Ammon's horn (tissue), 1 donor: ENCODE measurements around the gene NSUN7.
A peak's percentile ranks its signal among the peaks of the same experiment; 100 is the strongest.
"Not testable (repeated sequence)": the region's sequence is repeated elsewhere in the genome, so short reads cannot be mapped to it uniquely, and the experiment has no call there.

Experiments
- DNase-seq: peaks from one replicate; pipeline ENCODE4 v3.0.0-alpha.2; 2016; ENCODE audit warnings: low spot score

The NSUN7 gene

GRCh38 chr4:40737879-40738278, 11.9 kb upstream of the NSUN7 start:
- no peak for DNase-seq

GRCh38 chr4:40739347-40739746, 10.4 kb upstream of the NSUN7 start:
- DNase-seq = no peak

DNA sequence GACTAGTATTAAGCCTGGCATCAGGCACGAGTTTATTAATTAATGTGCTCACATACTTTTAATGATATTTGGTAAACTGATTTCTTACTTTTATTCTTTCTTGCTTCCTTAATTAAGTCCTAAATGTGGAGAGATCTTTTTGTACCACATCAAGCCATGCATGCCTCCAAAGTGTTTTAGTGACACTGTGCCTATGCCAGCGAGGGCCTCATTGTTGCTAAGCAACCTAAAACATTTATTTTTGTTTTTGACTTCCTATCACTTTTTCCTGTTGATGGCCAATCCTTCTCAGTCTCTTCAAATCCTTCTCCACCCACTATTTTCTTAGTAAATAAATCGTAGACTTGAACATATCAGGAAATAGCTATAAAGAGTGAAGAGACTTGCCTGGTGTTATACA, 5.5 kb upstream of the NSUN7 start:
- no peak for DNase-seq

DNA sequence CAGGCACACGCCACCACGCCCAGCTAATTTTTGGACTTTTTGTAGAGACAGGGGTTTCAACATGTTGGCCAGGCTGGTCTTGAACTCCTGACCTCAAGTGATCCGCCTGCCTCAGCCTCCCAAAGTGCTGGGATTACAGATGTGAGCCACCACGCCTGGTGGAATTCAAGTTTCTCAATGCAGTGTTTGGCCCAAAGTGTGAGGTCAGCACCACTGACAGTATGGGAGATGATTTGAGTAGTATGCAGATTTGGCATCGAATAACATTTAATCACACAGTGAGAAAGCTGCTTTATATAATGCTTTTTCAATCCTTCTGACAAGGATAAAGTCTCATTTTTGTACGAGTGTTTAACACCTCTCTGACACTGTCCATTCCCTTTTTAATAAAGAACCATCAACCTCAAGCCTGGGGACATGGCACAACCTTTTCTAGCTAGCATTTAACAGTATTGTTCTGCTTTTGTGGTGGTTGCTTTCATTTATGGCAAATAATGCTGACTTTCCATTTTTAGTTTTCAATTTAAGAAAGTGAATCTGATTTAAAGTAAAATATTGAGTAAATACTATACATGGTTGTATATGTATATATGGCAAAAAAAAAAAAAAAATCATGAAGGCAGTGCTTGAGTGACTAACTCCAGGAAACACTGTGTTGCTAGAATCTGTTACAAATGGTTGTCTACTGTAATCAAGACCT, 4.3 kb upstream of the NSUN7 start:
- DNase-seq = no peak

GRCh38 chr4:40747207-40747835, 2.4 kb upstream of the NSUN7 start:
- no peak for DNase-seq

DNA sequence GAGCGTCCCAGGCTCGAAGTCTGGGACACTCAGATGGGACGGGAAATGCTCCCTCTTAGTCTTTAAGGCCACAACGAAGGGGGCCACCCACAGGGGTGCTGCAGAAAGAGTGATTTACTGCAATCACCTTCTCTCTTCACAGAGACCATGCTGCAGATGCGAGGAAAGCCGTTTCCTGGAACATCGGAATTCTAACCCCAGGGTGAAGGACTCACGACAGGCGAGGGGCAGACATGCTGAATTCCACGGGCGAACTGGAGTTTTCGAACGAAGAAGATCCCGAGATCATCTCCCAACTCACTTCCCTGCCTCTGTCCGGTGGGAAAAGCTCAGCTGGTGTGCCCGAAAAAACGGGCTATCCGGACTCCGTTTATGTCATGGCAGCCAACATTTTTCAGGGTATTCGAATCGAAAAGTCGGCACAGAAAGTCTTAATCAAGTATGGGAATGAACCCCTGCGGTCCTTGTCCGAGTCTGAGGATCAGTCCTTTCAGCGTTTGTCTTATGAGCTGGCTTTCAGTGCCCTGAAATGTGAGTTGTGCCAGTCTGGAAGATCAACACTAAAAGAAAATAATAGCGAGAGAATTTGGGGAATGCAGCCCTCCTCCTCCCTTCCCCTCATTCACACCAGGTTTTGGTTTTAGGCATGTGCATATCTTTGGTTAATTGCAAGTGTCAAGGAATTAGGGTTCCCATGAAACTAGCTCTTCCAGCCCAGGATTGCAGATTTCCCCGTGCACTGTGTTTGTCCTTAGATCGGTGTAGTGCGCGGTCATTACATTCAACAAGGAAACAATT, 905 bp downstream of the NSUN7 start:
- DNase-seq = no peak

- no peak for DNase-seq
These were observed 5.9 kb downstream of the NSUN7 start for GRCh38 chr4:40755616-40756015.

GRCh38 chr4:40763228-40763716, 13.5 kb downstream of the NSUN7 start:
- no peak for DNase-seq

DNA sequence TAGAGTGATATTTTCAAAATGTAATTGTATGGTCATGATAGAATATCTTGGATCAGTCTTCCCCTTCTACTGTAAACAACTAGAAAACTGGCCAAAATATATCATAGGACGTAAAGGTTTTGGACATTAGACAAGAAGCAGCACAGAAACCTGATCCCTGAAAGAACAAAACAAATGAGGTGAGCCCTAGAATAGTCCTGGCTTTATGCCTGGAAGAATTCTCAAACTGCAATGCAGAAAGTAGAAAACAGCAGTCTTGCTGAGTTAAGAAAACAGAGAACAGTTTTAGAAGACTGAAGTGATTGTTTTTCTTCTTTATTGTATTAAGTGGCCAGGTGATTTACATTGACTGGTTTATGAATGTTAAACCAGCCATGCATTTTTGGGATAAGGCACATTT, 19.5 kb downstream of the NSUN7 start:
- DNase-seq = no peak

- DNase-seq = no peak
These were observed 28.3 kb downstream of the NSUN7 start for GRCh38 chr4:40778090-40778489.

GRCh38 chr4:40782876-40783275, 33.1 kb downstream of the NSUN7 start:
- DNase-seq = no peak

- DNase-seq = no peak
These were observed 36.0 kb downstream of the NSUN7 start for GRCh38 chr4:40785727-40786126.

DNA sequence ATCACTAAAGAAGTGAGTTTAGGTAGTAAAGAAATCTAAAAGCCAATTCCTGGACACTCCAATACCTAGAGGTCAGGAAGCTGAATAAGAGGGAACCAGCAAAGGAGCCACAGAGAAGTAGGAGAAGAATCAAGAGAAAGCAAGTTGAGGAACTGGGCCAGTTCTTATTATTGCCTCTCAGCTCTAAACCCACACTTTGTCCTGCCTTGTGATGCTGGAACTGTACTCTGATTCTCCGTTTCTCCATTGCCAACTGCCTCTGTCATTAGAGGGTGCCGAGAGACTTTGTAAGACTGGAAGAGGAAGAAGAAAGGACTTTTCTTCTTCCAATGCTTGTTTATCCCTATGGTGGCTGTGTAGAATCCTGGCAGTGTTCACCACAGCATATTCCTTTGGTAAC, 38.6 kb downstream of the NSUN7 start:
- peak; percentile 20 for DNase-seq

- DNase-seq = no peak
These were observed 39.3 kb downstream of the NSUN7 start for GRCh38 chr4:40789031-40789430.

- no peak for DNase-seq
These were observed 40.0 kb downstream of the NSUN7 start for GRCh38 chr4:40789771-40790170.

- no peak for DNase-seq
These were observed 50.3 kb downstream of the NSUN7 start for GRCh38 chr4:40800064-40800463.

DNA sequence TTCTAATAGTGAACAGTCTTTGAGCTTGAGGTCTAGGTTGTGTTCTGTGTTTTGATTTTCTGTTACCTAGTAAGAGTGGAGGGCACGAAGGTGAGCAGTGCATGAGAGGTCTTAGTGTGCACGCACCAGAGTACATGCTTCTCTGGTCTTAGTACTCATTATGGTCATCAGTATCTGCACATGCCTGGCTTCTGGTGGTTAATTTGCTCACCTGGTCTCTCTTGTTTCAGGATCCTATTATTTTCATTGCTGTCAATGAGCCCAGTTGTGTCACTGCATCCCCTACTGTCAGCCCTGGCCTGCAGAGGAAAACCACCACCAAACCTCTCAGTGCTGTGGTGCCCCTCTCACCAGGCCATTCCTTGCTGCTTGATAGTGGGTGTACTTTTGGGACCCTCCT, 54.8 kb downstream of the NSUN7 start:
- no peak for DNase-seq

GRCh38 chr4:40808926-40809457, 59.2 kb downstream of the NSUN7 start:
- no peak for DNase-seq

DNA sequence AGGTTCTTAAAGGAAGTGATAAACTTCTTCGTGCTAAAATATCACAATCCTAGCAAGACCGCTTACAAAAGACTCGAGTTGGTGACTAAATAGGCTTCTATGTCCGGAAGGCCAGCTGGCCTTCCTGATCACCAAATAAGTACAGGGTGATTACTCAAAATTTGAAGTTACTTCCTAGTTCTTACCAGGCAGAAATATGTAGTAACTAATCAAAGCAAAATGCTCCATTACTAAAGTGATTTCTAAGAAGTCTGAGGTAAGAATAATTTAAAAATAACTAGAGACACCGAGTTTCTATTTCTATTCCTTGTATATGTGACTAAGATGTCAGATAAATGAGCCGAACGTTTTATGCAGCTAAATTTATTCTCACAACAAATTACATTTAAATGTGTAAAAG, 62.2 kb downstream of the NSUN7 start:
- no peak for DNase-seq

- DNase-seq = no peak
These were observed 62.6 kb downstream of the NSUN7 start for GRCh38 chr4:40812386-40812785.

DNA sequence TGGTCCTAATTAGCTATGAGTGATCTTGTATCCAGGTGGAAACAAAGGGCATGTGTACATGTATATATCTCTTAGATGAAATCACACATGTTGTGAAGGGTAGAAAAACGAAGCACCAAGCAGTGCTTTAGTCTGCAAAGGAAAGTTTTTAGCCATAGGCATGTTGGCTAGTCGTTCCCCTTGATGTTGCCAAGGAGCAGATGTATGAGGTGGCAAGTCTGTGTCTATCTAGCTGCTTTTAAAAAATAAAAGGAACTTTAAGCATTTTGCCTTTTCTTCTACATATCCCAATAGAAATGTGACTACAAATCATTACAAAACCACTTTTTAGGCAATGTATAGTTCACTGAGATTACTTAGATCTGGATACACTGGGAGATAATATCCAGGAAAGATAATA, 63.1 kb downstream of the NSUN7 start:
- no peak for DNase-seq

DNA sequence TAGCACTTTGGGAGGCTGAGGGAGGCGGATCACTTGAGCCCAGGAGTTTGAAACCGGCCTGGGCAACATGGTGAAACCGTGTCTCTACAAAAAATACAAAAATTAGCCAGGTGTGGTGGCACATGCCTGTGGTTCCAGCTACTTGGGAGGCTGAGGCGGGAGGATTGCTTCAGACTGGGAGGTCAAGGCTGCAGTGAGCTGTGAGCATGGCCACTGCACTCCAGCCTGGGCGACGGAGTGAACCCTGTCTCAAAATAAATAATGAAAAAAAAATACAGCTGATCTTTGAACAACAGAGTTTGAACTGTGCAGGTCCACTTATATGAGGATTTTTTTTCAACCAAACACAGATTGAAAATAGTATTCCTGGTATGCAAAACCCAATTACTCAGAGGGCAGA, 67.4 kb downstream of the NSUN7 start:
- not testable (repeated sequence) for DNase-seq

DNA sequence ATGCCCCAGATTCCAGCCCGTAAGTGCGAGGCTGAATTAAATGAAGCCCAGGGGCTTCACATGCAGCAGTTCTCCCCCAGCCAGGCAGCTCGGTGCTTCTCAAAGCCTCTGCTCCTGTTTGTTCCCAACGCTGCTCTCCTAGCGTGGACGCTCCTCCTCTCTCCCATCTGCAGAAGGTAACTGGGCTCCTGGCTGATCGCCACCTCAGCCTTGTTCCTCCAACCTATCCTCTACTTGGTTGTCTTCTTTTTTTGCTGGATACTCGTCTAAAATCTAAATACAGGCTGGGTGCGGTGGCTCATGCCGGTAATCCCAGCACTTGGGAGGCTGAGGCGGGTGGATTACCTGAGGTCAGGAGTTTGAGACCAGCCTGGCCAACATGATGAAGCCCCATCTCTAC, 70.3 kb downstream of the NSUN7 start:
- DNase-seq = no peak
